GM12892 (cell line): ENCODE measurements around the gene NTMT2.

ENCODE experiments used
- POLR2A ChIP-seq: IDR thresholded peaks from 2 replicates; pipeline ENCODE4 v1.6.1; 2011; ENCODE audit warnings: low read depth, low read length, control low read depth
- TAF1 ChIP-seq: IDR thresholded peaks from 2 replicates; pipeline ENCODE4 v1.6.1; 2011; ENCODE audit warnings: low read depth, mild to moderate bottlenecking, control low read depth, low read length, borderline replicate concordance

DNA sequence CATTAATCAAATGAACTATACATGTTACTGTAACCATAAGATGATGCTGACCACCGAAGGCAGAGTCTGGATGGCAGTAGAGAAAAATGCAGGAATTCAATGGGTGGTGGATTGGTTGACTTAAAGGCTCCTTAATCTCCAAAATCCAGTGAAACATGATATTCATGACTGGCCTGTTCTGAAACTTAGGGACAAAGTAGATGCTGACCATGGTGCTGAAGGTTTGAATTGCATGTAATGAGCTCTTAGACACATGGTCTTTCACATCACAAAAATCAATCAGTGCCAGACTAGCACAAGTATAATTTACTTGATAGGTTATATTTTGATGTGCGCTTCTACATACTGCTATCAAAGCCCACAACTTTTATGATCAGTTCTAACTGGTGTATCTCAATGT lies 30.9 kb upstream of the NTMT2 start:
- TF ChIP-seq POLR2A: no peak
- TF ChIP-seq TAF1: no peak
